SK-N-MC (cell line): ENCODE results near the gene KLF9.

Experiments
- DNase-seq: peaks from one replicate; pipeline ENCODE4 v3.0.0-alpha.2; 2011; ENCODE audit warnings: low read depth, low spot score
- H3K27ac ChIP-seq: fragments of 200-600 bp; sonication (generic); 2 replicates; pipeline ENCODE4 v1.5.1; 2016; ENCODE audit warnings: mixed run types
- H3K36me3 ChIP-seq: fragments of 200-600 bp; sonication (generic); 2 replicates; pipeline ENCODE4 v1.6.1; 2017; ENCODE audit warnings: antibody characterized with exemption, low read length, mixed read lengths; ENCODE audit not compliant: insufficient read depth
- H3K4me3 ChIP-seq: fragments of 200-600 bp; sonication (generic); 2 replicates; pipeline ENCODE4 v1.5.1; 2016
- H3K9ac ChIP-seq: fragments of 200-600 bp; sonication (generic); 2 replicates; pipeline ENCODE4 v1.8.0; 2017; ENCODE audit warnings: mixed run types, mixed read lengths; ENCODE audit not compliant: insufficient read length
- H3K9me3 ChIP-seq: fragments of 200-600 bp; sonication (generic); 2 replicates; pipeline ENCODE4 v1.6.1; 2017; ENCODE audit warnings: low read depth, mild to moderate bottlenecking, antibody characterized with exemption, low read length, moderate library complexity, mixed read lengths
- EZH2 ChIP-seq: fragments of 200-600 bp; sonication (generic); IDR thresholded peaks from one replicate; pipeline ENCODE4 v1.6.1; 2017; ENCODE audit warnings: antibody characterized with exemption
- FOXP2 ChIP-seq: optimal IDR thresholded peaks from 2 replicates; pipeline ENCODE3; 2011; ENCODE audit warnings: mild to moderate bottlenecking, moderate library complexity; ENCODE audit not compliant: insufficient read depth; ENCODE audit errors: extremely low read length, control extremely low read depth
- POLR2AphosphoS5 ChIP-seq: IDR thresholded peaks from 2 replicates; pipeline ENCODE4 v1.6.1; 2012; ENCODE audit warnings: mild to moderate bottlenecking, low read depth, low read length, borderline replicate concordance

KLF9 gene

GRCh38 chr9:70392189-70392588 lies 22.3 kb downstream of the KLF9 start:
- DNase-seq: no peak
- Histone ChIP-seq H3K9ac (no peak overlapping the region), H3K4me3 (no peak overlapping the region), H3K27ac (no peak overlapping the region), H3K9me3 (no peaks in the 10 kb centered on the region), H3K36me3 (no peaks in the 10 kb centered on the region)
- no peak for TF ChIP-seq EZH2
- no peak for TF ChIP-seq POLR2AphosphoS5
- TF ChIP-seq FOXP2: no peak

GRCh38 chr9:70390933-70391341 lies 23.5 kb downstream of the KLF9 start:
- no peaks in the 10 kb centered on the region for H3K36me3 ChIP-seq
- no peak for DNase-seq
- TF ChIP-seq EZH2 (no peak), POLR2AphosphoS5 (no peak), FOXP2 (no peak)

GRCh38 chr9:70389621-70390266 lies 24.7 kb downstream of the KLF9 start:
- TF ChIP-seq POLR2AphosphoS5 (no peak), FOXP2 (no peak), EZH2 (no peak)
- H3K4me3 ChIP-seq: no peak overlapping the region
- no peaks in the 10 kb centered on the region for H3K9me3 ChIP-seq
- H3K27ac ChIP-seq: no peak overlapping the region
- H3K36me3 ChIP-seq: no peaks in the 10 kb centered on the region
- DNase-seq: no peak
- H3K9ac ChIP-seq: no peak overlapping the region

More at GRCh38 chr9:70390933-70391341, 23.5 kb downstream of the KLF9 start:
- no peaks in the 10 kb centered on the region for H3K9me3 ChIP-seq
- H3K9ac ChIP-seq: no peak overlapping the region
- H3K4me3 ChIP-seq: no peak overlapping the region
- no peak overlapping the region for H3K27ac ChIP-seq

GRCh38 chr9:70389188-70389587 lies 25.3 kb downstream of the KLF9 start:
- TF ChIP-seq FOXP2 (no peak), POLR2AphosphoS5 (no peak), EZH2 (no peak)
- Histone ChIP-seq H3K27ac (no peak overlapping the region), H3K9ac (no peak overlapping the region), H3K9me3 (no peaks in the 10 kb centered on the region), H3K36me3 (no peaks in the 10 kb centered on the region), H3K4me3 (no peak overlapping the region)
- DNase-seq: no peak

GRCh38 chr9:70387663-70388062 lies 26.8 kb downstream of the KLF9 start:
- Histone ChIP-seq H3K9me3 (no peaks in the 10 kb centered on the region), H3K36me3 (no peaks in the 10 kb centered on the region), H3K27ac (no peak overlapping the region), H3K4me3 (no peak overlapping the region), H3K9ac (no peak overlapping the region)
- no peak for DNase-seq
- no peak for TF ChIP-seq EZH2
- no peak for TF ChIP-seq FOXP2

- Histone ChIP-seq H3K27ac (no peak overlapping the region), H3K9ac (no peak overlapping the region)
- TF ChIP-seq EZH2 (no peak), FOXP2 (no peak), POLR2AphosphoS5 (no peak)
Measured at GRCh38 chr9:70385426-70385825, 29.0 kb downstream of the KLF9 start.

GRCh38 chr9:70382709-70383605 lies 31.5 kb downstream of the KLF9 start:
- TF ChIP-seq EZH2 (no peak), POLR2AphosphoS5 (no peak), FOXP2 (no peak)
- no peaks in the 10 kb centered on the region for H3K36me3 ChIP-seq
- DNase-seq: no peak
- H3K9ac ChIP-seq: no peak overlapping the region
- no peak overlapping the region for H3K27ac ChIP-seq
- H3K9me3 ChIP-seq: no peaks in the 10 kb centered on the region
- H3K4me3 ChIP-seq: no peak overlapping the region

More at GRCh38 chr9:70385426-70385825, 29.0 kb downstream of the KLF9 start:
- H3K4me3 ChIP-seq: no peak overlapping the region
- DNase-seq: no peak
- H3K36me3 ChIP-seq: no peaks in the 10 kb centered on the region
- H3K9me3 ChIP-seq: no peaks in the 10 kb centered on the region

- Histone ChIP-seq H3K9me3 (no peaks in the 10 kb centered on the region), H3K27ac (no peak overlapping the region), H3K4me3 (no peak overlapping the region), H3K9ac (no peak overlapping the region), H3K36me3 (no peaks in the 10 kb centered on the region)
- TF ChIP-seq POLR2AphosphoS5 (no peak), FOXP2 (no peak), EZH2 (no peak)
- DNase-seq: no peak
Measured at GRCh38 chr9:70382046-70382708, 32.3 kb downstream of the KLF9 start.
